D721Med (cell line): ENCODE data around the gene THOC6.

Experiments
- DNase-seq: peaks from one replicate; pipeline ENCODE4 v3.0.0; 2011; ENCODE audit warnings: low spot score; ENCODE audit not compliant: insufficient read length
- FAIRE-seq: peaks from 2 replicates; lab custom pipeline; 2011; peaks lifted over from hg19 to GRCh38; lab: Jason Lieb, UNC
- CTCF ChIP-seq: IDR thresholded peaks from 2 replicates; pipeline ENCODE4 v1.5.1; 2012; ENCODE audit warnings: mild to moderate bottlenecking, control low read depth; ENCODE audit not compliant: insufficient read depth; ENCODE audit errors: missing control alignments

The THOC6 gene

GRCh38 chr16:3044708-3045107, 20.9 kb downstream of the THOC6 start:
- TF ChIP-seq CTCF = no peak
- FAIRE-seq = no peak
- DNase-seq = no peak

GRCh38 chr16:3045758-3046640, 22.2 kb downstream of the THOC6 start, which contains the start of gene MMP25:
TSS of gene MMP25 (plus strand) at chr16:3046561. CDS start at chr16:3046918, 357 bp downstream.
- FAIRE-seq (no peak), DNase-seq (peak; percentile 63)
- no peak for TF ChIP-seq CTCF

- TF ChIP-seq CTCF = no peak
- no peak for DNase-seq
- FAIRE-seq = no peak
Observed at GRCh38 chr16:3046641-3047386, 23.0 kb downstream of the THOC6 start.

GRCh38 chr16:3047387-3047720, 23.5 kb downstream of the THOC6 start:
- no peak for FAIRE-seq
- TF ChIP-seq CTCF = no peak
- DNase-seq = no peak

- no peak for TF ChIP-seq CTCF
- DNase-seq = no peak
- FAIRE-seq = no peak
Observed at GRCh38 chr16:3049921-3050481, 26.2 kb downstream of the THOC6 start.

- no peak for FAIRE-seq
- TF ChIP-seq CTCF = no peak
Observed at GRCh38 chr16:3050487-3050886, 26.7 kb downstream of the THOC6 start.

GRCh38 chr16:3051009-3051408, 27.2 kb downstream of the THOC6 start:
- no peak for TF ChIP-seq CTCF
- no peak for FAIRE-seq
- no peak for DNase-seq

More at GRCh38 chr16:3050487-3050886, 26.7 kb downstream of the THOC6 start:
- no peak for DNase-seq
